ENCODE data around the gene SSBP2. TPM values are rescaled to one million over a fixed set of nuclear protein-coding genes. Genes with fewer than 3 reads are reported as not detected.

SSBP2 gene
- total and polyA plus RNA-seq, 2 of the 8 experiments (the other 6 are each of a cell fraction or from before 2014, with no cell fraction given): 21.5 to 36.2 TPM

GRCh38 chr5:81505672-81506071, 245.2 kb downstream of the SSBP2 start:
- H2BK20ac ChIP-seq (ENCODE audit: low read length): no peak overlapping the region
- H2AK5ac ChIP-seq (ENCODE audit: low read depth, low read length): no peak overlapping the region
- H4K91ac ChIP-seq (replicated peaks; ENCODE audit: insufficient read length, low read length): no peak overlapping the region
- no peaks in the 10 kb centered on the region for H3K36me3 ChIP-seq (ENCODE audit: control insufficient read depth in 2 of 4, insufficient read depth in 4 of 4, low read length in 3 of 4)
- H3K56ac ChIP-seq (replicated peaks; ENCODE audit: insufficient read length, low read depth, low read length): no peak overlapping the region
- no peaks in the 10 kb centered on the region for H3K27me3 ChIP-seq (replicated peaks in 1 of 4; ENCODE audit: control insufficient read depth in 3 of 4, extremely low read depth in 1 of 4, insufficient read depth in 3 of 4, low read length in 3 of 4)
- H2BK12ac ChIP-seq (ENCODE audit: low read depth, low read length): no peak overlapping the region
- H3K9me3 ChIP-seq (ENCODE audit: insufficient read depth in 2 of 2, low read depth in 1 of 2, low read length in 1 of 2): no peaks in the 10 kb centered on the region
- no peak overlapping the region for H3K18ac ChIP-seq (ENCODE audit: extremely low read depth, low read length)
- no peak overlapping the region for H2BK120ac ChIP-seq (replicated peaks; ENCODE audit: low read depth, low read length)
- no peak overlapping the region for H3K4me2 ChIP-seq (ENCODE audit: insufficient read depth in 1 of 2, low read depth in 2 of 2, low read length in 2 of 2)
- no peak overlapping the region for H3K14ac ChIP-seq (ENCODE audit: insufficient read length)
- no peaks in the 10 kb centered on the region for H4K20me1 ChIP-seq (replicated peaks in 1 of 2; ENCODE audit: control insufficient read depth in 1 of 2, insufficient read depth in 2 of 2, low read length in 2 of 2)
- H2AFZ ChIP-seq (ENCODE audit: low read length): no peak overlapping the region
- H3K23ac ChIP-seq (ENCODE audit: insufficient read length): no peak overlapping the region
- H4K8ac ChIP-seq (ENCODE audit: extremely low read depth, insufficient read depth, low read length): no peak overlapping the region
- 0 out of 2 replicates have a peak, but pooled peaks cover 2% of the 10 kb centered on the region for H3K23me2 ChIP-seq (ENCODE audit: low read depth, low read length)
- H3K79me2 ChIP-seq (ENCODE audit: control insufficient read depth in 1 of 2, insufficient read depth in 2 of 2, low read length in 2 of 2): no peaks in the 10 kb centered on the region
- H3K27ac ChIP-seq (ENCODE audit: low read depth, low read length): no peak overlapping the region
- POLR2A ChIA-PET (ENCODE audit: partially characterized antibody): no interaction called here
- no peaks in the 10 kb centered on the region for H3K79me1 ChIP-seq (ENCODE audit: low read depth, low read length)
- CTCF ChIA-PET (ENCODE audit: partially characterized antibody): interaction anchor here (0.9 to 2.2 kb wide), 3 partner anchors 32 to 660 kb away, joined by 3 to 8 read pairs (median 4); no protein-coding TSS in a partner anchor
- H4K5ac ChIP-seq (ENCODE audit: insufficient read length, low read depth, low read length): no peak overlapping the region
- no peak overlapping the region for H2BK15ac ChIP-seq (ENCODE audit: low read length)
- DNase-seq (ENCODE audit: low read depth in 1 of 2, low spot score in 2 of 2): no peak
- H3K4me3 ChIP-seq (ENCODE audit: extremely low read depth in 1 of 4, insufficient read depth in 2 of 4, low read depth in 3 of 4, low read length in 4 of 4): no peak overlapping the region
- FAIRE-seq: no peak
- no peak overlapping the region for H3K9ac ChIP-seq (replicated peaks in 1 of 4; ENCODE audit: extremely low read depth in 1 of 4, low read depth in 3 of 4, low read length in 3 of 4)
- 96% methylated on average over 1 of the region's 1 CpG; no CpG with 5 or more reads in 1 of the 2 experiments for WGBS, 2 experiments (ENCODE audit: extremely low coverage in 1 of 2, insufficient coverage in 1 of 2, insufficient read length in 1 of 2, insufficient replicate concordance in 2 of 2, low coverage in 1 of 2, low lambda C conversion rate in 2 of 2, missing lambda C conversion rate in 1 of 2)
- H3K4me1 ChIP-seq (replicated peaks in 1 of 4; ENCODE audit: control insufficient read depth in 3 of 4, insufficient read depth in 4 of 4, low read length in 3 of 4): no peaks in the 10 kb centered on the region
- no peak overlapping the region for H3K4ac ChIP-seq (replicated peaks; ENCODE audit: insufficient read length, low read depth, low read length)
- no peak for TF ChIP-seq CTCF (IDR thresholded peaks at IDR 0.05; ENCODE audit: control extremely low read depth in 1 of 3, insufficient read depth in 1 of 3, low read depth in 1 of 3, low read length in 3 of 3)
- no peak for TF ChIP-seq EGR1 (IDR thresholded peaks at IDR 0.05; ENCODE audit: borderline replicate concordance, low read depth, low read length)
- no peak for TF ChIP-seq RXRA (IDR thresholded peaks at IDR 0.05; ENCODE audit: insufficient read depth, low read depth, low read length)
- no peak for TF ChIP-seq ATF3 (IDR thresholded peaks at IDR 0.05; ENCODE audit: insufficient read depth, low read depth, low read length)
- no peak for TF ChIP-seq TAF7 (optimal IDR thresholded peaks at IDR 0.05; ENCODE audit: borderline replicate concordance, low read depth, low read length)
- TF ChIP-seq NRF1 (IDR thresholded peaks at IDR 0.05; ENCODE audit: low read depth, low read length): no peak
- H2BK5ac ChIP-seq (ENCODE audit: low read depth, low read length): no peak overlapping the region
